GM23338 (cell line): ENCODE results near the gene PRR33. TPM values are rescaled to one million over a fixed set of nuclear protein-coding genes. Genes with fewer than 3 reads are reported as not detected.
A peak's percentile ranks its signal among the peaks of the same experiment; 100 is the strongest.

ENCODE experiments used
- ATAC-seq: fragments of 200-7000 bp; cut with Tn5 transposase; 3 replicates; pipeline ENCODE4 v1.9.1; 2020
- DNase-seq: peaks from one replicate; pipeline ENCODE4 v3.0.0-alpha.2; 2015; ENCODE audit warnings: low spot score
- H2AFZ ChIP-seq: fragments of 200-600 bp; sonication (generic); 2 replicates; pipeline ENCODE4 v1.8.0; 2016; ENCODE audit warnings: antibody characterized with exemption, mild to moderate bottlenecking, moderate library complexity
- H3F3A ChIP-seq: fragments of 200-600 bp; sonication (generic); replicated peaks from 2 replicates; pipeline ENCODE4 v1.8.0; 2017; ENCODE audit warnings: antibody characterized with exemption, mixed run types, low read depth
- H3K27ac ChIP-seq: fragments of 200-600 bp; sonication (generic); 2 replicates; pipeline ENCODE4 v1.6.1; 2016; ENCODE audit warnings: low read depth
- H3K27me3 ChIP-seq: fragments of 200-600 bp; sonication (generic); 2 replicates; pipeline ENCODE4 v1.8.0; 2016; ENCODE audit warnings: mild to moderate bottlenecking, mixed run types, moderate library complexity; ENCODE audit not compliant: insufficient read depth
- H3K36me3 ChIP-seq: fragments of 200-600 bp; sonication (generic); 2 replicates; pipeline ENCODE4 v1.8.0; 2016; ENCODE audit warnings: mild to moderate bottlenecking; ENCODE audit not compliant: insufficient read depth
- H3K4me1 ChIP-seq: fragments of 200-600 bp; sonication (generic); 2 replicates; pipeline ENCODE4 v1.8.0; 2016; ENCODE audit warnings: mild to moderate bottlenecking, moderate library complexity; ENCODE audit not compliant: insufficient read depth
- H3K4me2 ChIP-seq: fragments of 200-600 bp; sonication (generic); 2 replicates; pipeline ENCODE4 v1.7.1; 2017; ENCODE audit warnings: mixed run types
- H3K4me3 ChIP-seq: fragments of 200-600 bp; sonication (generic); 2 replicates; pipeline ENCODE4 v1.6.1; 2016; ENCODE audit warnings: mixed run types
- H3K79me2 ChIP-seq: fragments of 200-600 bp; sonication (generic); replicated peaks from 2 replicates; pipeline ENCODE4 v1.8.0; 2017; ENCODE audit warnings: mild to moderate bottlenecking; ENCODE audit not compliant: insufficient read depth
- H3K9me2 ChIP-seq: fragments of 200-600 bp; sonication (generic); 2 replicates; pipeline ENCODE4 v1.8.0; 2017; ENCODE audit not compliant: insufficient read depth
- H4K20me1 ChIP-seq: fragments of 200-600 bp; sonication (generic); replicated peaks from 2 replicates; pipeline ENCODE4 v1.8.0; 2017; ENCODE audit warnings: mild to moderate bottlenecking; ENCODE audit not compliant: insufficient read depth
- H3K27ac Mint-ChIP-seq: 2 replicates; pipeline ENCODE4 v1.8.0; 2020; ENCODE audit warnings: inconsistent platforms, mild to moderate bottlenecking, moderate library complexity, mixed read lengths
- H3K27me3 Mint-ChIP-seq: 3 replicates; pipeline ENCODE4 v1.8.0; 2022; ENCODE audit warnings: low read depth, mild to moderate bottlenecking, moderate library complexity, mixed read lengths, inconsistent platforms; ENCODE audit not compliant: insufficient read depth, poor library complexity
- H3K36me3 Mint-ChIP-seq: 3 replicates; pipeline ENCODE4 v1.8.0; 2021; ENCODE audit warnings: low read depth, mild to moderate bottlenecking, inconsistent platforms, moderate library complexity, mixed read lengths
- H3K4me1 Mint-ChIP-seq: 3 replicates; pipeline ENCODE4 v1.8.0; 2020; ENCODE audit warnings: mild to moderate bottlenecking, inconsistent platforms, mixed read lengths
- H3K4me3 Mint-ChIP-seq: 3 replicates; pipeline ENCODE4 v1.8.0; 2021; ENCODE audit warnings: moderate library complexity, mild to moderate bottlenecking, inconsistent platforms, mixed read lengths
- H3K9me3 Mint-ChIP-seq: 3 replicates; pipeline ENCODE4 v1.8.0; 2020; ENCODE audit warnings: moderate library complexity, mild to moderate bottlenecking, inconsistent platforms, mixed read lengths
- CREB1 ChIP-seq: fragments of 250-450 bp; sonication (Bioruptor Pico); IDR thresholded peaks from 2 replicates; pipeline ENCODE4 v1.5.0; 2020; ENCODE audit warnings: low read depth, mild to moderate bottlenecking, moderate library complexity
- ETS1 ChIP-seq: IDR thresholded peaks from 2 replicates; pipeline ENCODE4 v1.6.1; 2016; ENCODE audit warnings: antibody characterized with exemption
- EZH2 ChIP-seq: fragments of 200-600 bp; sonication (generic); IDR thresholded peaks from one replicate; pipeline ENCODE4 v1.8.0; 2017; ENCODE audit warnings: antibody characterized with exemption, mild to moderate bottlenecking, low read depth; ENCODE audit not compliant: unreplicated experiment
- EZH2phosphoT487 ChIP-seq: fragments of 200-600 bp; sonication (generic); IDR thresholded peaks from one replicate; pipeline ENCODE4 v1.8.1; 2018; ENCODE audit warnings: antibody characterized with exemption; ENCODE audit not compliant: unreplicated experiment
- JUNB ChIP-seq: IDR thresholded peaks from one replicate; pipeline ENCODE4 v1.6.1; 2016; ENCODE audit warnings: antibody characterized with exemption; ENCODE audit not compliant: unreplicated experiment
- NANOG ChIP-seq: IDR thresholded peaks from 2 replicates; pipeline ENCODE4 v1.6.1; 2016; ENCODE audit warnings: antibody characterized with exemption, borderline replicate concordance
- POLR2AphosphoS5 ChIP-seq: IDR thresholded peaks from 2 replicates; pipeline ENCODE4 v1.6.1; 2016; ENCODE audit warnings: antibody characterized with exemption, low read depth
- STAT1 ChIP-seq: IDR thresholded peaks from one replicate; pipeline ENCODE4 v1.6.1; 2016; ENCODE audit warnings: antibody characterized with exemption; ENCODE audit not compliant: unreplicated experiment
- ZNF114 ChIP-seq: fragments of 250-450 bp; sonication (Bioruptor Pico); IDR thresholded peaks from 2 replicates; pipeline ENCODE4 v1.5.0; 2020; ENCODE audit warnings: mild to moderate bottlenecking, moderate library complexity
- ZNF331 ChIP-seq: fragments of 250-450 bp; sonication (Bioruptor Pico); IDR thresholded peaks from 2 replicates; pipeline ENCODE4 v1.5.0; 2020; ENCODE audit warnings: low read depth, mild to moderate bottlenecking, moderate library complexity
- polyA plus RNA-seq: library from polyadenylated mRNA; unstranded; fragments of >200 nt; fragmentation: Nextera tagmentation; extraction: Ambion mirVana; gene quantifications from 2 replicates; pipeline ENCODE4 v1.2.1, GENCODE V29; 2016
- total RNA-seq: library from RNA; depleted of rRNA; stranded (reverse); fragments of >200 nt; shearing (Covaris generic); gene quantifications from 2 replicates; pipeline ENCODE4 v1.2.3, GENCODE V29; 2014
- TF ChIP-seq, protein P1 (sequence below): IDR thresholded peaks from one replicate; pipeline ENCODE4 v1.6.1; 2018; ENCODE audit warnings: antibody characterized with exemption; ENCODE audit not compliant: unreplicated experiment
- TF ChIP-seq, protein P2 (sequence below), 2 experiments: fragments of 200-600 bp in 1 of 2; sonication (generic) in 1 of 2; conservative IDR thresholded peaks; 2 replicates each; pipeline versions ENCODE4 v1.5.1 to v1.6.1; 2016 to 2017; ENCODE audit warnings: antibody characterized with exemption in 2 of 2, low read depth in 2 of 2, mild to moderate bottlenecking in 2 of 2, moderate library complexity in 1 of 2
- TF ChIP-seq, protein P3 (sequence below): fragments of 250-450 bp; sonication (Bioruptor Pico); IDR thresholded peaks from 2 replicates; pipeline ENCODE4 v1.5.0; 2020; ENCODE audit warnings: mild to moderate bottlenecking, moderate library complexity

The PRR33 gene
- total and polyA plus RNA-seq, 2 experiments from 2014 or later = not detected

DNA sequence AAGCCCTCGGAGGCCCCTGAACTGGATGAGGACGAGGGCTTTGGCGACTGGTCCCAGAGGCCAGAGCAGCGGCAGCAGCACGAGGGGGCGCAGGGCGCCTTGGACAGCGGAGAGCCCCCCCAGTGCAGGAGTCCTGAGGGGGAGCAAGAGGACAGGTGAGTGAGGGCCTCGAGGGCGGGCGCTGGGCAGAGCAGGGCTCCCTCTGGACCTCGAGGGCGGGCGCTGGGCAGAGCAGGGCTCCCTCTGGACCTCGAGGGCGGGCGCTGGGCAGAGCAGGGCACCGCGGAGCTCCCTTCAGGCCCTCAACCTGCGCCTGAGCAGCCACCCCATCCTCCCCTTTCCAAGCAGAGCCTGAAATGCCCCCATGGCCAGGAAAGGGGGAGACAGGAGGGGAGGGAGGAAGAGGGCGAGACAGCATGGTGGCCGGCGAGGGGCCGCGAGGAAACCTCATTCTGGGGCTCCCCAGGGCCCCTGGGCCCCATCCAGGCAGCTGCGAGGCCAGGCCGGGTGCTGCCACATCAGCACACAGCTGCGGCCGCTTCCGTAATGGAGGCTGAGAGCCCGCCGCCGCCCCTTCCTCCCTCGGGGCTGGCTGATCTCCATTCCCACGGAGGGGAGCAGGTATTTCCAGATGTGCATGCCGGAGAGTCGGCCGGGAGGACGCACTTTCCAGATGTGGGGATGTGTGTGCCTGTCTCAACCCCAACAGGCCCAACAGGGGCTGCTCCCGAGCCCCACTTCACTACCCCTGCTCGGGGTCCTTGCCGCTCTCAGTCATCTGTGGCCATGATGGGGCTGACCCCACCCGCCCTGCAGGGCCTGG is 10.0 kb downstream of the PRR33 start:
- DNase-seq (no peak), ATAC-seq (peak; percentile 7; the same call in 2 of the 3 replicates)
- no peak overlapping the region for H2AFZ ChIP-seq
- H4K20me1 ChIP-seq = no peaks in the 10 kb centered on the region
- Mint-ChIP-seq H3K27me3 (peaks cover 4% of the 10 kb centered on the region), H3K36me3 (no peaks in the 10 kb centered on the region), H3K9me3 (no peaks in the 10 kb centered on the region), H3K27ac (no peak overlapping the region), H3K4me1 (no peaks in the 10 kb centered on the region), H3K4me3 (no peak overlapping the region)
- no peak overlapping the region for H3K4me3 ChIP-seq
- TF ChIP-seq JUNB (no peak), ZNF114 (CRISPR knock-in tag) (no peak), EZH2phosphoT487 (no peak), STAT1 (no peak), ZNF331 (CRISPR knock-in tag) (no peak), EZH2 (no peak), ETS1 (no peak), POLR2AphosphoS5 (no peak), CREB1 (CRISPR knock-in tag) (no peak), NANOG (no peak)
- TF ChIP-seq, protein P1, sequence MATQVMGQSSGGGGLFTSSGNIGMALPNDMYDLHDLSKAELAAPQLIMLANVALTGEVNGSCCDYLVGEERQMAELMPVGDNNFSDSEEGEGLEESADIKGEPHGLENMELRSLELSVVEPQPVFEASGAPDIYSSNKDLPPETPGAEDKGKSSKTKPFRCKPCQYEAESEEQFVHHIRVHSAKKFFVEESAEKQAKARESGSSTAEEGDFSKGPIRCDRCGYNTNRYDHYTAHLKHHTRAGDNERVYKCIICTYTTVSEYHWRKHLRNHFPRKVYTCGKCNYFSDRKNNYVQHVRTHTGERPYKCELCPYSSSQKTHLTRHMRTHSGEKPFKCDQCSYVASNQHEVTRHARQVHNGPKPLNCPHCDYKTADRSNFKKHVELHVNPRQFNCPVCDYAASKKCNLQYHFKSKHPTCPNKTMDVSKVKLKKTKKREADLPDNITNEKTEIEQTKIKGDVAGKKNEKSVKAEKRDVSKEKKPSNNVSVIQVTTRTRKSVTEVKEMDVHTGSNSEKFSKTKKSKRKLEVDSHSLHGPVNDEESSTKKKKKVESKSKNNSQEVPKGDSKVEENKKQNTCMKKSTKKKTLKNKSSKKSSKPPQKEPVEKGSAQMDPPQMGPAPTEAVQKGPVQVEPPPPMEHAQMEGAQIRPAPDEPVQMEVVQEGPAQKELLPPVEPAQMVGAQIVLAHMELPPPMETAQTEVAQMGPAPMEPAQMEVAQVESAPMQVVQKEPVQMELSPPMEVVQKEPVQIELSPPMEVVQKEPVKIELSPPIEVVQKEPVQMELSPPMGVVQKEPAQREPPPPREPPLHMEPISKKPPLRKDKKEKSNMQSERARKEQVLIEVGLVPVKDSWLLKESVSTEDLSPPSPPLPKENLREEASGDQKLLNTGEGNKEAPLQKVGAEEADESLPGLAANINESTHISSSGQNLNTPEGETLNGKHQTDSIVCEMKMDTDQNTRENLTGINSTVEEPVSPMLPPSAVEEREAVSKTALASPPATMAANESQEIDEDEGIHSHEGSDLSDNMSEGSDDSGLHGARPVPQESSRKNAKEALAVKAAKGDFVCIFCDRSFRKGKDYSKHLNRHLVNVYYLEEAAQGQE = no peak
- TF ChIP-seq, protein P2, sequence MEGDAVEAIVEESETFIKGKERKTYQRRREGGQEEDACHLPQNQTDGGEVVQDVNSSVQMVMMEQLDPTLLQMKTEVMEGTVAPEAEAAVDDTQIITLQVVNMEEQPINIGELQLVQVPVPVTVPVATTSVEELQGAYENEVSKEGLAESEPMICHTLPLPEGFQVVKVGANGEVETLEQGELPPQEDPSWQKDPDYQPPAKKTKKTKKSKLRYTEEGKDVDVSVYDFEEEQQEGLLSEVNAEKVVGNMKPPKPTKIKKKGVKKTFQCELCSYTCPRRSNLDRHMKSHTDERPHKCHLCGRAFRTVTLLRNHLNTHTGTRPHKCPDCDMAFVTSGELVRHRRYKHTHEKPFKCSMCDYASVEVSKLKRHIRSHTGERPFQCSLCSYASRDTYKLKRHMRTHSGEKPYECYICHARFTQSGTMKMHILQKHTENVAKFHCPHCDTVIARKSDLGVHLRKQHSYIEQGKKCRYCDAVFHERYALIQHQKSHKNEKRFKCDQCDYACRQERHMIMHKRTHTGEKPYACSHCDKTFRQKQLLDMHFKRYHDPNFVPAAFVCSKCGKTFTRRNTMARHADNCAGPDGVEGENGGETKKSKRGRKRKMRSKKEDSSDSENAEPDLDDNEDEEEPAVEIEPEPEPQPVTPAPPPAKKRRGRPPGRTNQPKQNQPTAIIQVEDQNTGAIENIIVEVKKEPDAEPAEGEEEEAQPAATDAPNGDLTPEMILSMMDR (conservative IDR thresholded peaks at IDR 0.05; ENCODE audit: low read depth in 2 of 2) = no peak
- TF ChIP-seq, protein P3, sequence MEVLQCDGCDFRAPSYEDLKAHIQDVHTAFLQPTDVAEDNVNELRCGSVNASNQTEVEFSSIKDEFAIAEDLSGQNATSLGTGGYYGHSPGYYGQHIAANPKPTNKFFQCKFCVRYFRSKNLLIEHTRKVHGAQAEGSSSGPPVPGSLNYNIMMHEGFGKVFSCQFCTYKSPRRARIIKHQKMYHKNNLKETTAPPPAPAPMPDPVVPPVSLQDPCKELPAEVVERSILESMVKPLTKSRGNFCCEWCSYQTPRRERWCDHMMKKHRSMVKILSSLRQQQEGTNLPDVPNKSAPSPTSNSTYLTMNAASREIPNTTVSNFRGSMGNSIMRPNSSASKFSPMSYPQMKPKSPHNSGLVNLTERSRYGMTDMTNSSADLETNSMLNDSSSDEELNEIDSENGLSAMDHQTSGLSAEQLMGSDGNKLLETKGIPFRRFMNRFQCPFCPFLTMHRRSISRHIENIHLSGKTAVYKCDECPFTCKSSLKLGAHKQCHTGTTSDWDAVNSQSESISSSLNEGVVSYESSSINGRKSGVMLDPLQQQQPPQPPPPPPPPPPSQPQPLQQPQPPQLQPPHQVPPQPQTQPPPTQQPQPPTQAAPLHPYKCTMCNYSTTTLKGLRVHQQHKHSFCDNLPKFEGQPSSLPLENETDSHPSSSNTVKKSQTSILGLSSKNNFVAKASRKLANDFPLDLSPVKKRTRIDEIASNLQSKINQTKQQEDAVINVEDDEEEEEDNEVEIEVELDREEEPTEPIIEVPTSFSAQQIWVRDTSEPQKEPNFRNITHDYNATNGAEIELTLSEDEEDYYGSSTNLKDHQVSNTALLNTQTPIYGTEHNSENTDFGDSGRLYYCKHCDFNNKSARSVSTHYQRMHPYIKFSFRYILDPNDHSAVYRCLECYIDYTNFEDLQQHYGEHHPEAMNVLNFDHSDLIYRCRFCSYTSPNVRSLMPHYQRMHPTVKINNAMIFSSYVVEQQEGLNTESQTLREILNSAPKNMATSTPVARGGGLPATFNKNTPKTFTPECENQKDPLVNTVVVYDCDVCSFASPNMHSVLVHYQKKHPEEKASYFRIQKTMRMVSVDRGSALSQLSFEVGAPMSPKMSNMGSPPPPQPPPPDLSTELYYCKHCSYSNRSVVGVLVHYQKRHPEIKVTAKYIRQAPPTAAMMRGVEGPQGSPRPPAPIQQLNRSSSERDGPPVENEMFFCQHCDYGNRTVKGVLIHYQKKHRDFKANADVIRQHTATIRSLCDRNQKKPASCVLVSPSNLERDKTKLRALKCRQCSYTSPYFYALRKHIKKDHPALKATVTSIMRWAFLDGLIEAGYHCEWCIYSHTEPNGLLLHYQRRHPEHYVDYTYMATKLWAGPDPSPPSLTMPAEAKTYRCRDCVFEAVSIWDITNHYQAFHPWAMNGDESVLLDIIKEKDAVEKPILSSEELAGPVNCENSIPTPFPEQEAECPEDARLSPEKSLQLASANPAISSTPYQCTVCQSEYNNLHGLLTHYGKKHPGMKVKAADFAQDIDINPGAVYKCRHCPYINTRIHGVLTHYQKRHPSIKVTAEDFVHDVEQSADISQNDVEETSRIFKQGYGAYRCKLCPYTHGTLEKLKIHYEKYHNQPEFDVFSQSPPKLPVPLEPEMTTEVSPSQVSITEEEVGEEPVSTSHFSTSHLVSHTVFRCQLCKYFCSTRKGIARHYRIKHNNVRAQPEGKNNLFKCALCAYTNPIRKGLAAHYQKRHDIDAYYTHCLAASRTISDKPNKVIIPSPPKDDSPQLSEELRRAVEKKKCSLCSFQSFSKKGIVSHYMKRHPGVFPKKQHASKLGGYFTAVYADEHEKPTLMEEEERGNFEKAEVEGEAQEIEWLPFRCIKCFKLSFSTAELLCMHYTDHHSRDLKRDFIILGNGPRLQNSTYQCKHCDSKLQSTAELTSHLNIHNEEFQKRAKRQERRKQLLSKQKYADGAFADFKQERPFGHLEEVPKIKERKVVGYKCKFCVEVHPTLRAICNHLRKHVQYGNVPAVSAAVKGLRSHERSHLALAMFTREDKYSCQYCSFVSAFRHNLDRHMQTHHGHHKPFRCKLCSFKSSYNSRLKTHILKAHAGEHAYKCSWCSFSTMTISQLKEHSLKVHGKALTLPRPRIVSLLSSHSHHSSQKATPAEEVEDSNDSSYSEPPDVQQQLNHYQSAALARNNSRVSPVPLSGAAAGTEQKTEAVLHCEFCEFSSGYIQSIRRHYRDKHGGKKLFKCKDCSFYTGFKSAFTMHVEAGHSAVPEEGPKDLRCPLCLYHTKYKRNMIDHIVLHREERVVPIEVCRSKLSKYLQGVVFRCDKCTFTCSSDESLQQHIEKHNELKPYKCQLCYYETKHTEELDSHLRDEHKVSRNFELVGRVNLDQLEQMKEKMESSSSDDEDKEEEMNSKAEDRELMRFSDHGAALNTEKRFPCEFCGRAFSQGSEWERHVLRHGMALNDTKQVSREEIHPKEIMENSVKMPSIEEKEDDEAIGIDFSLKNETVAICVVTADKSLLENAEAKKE (CRISPR knock-in tag) = no peak
- no peaks in the 10 kb centered on the region for H3F3A ChIP-seq
- H3K4me1 ChIP-seq = no peaks in the 10 kb centered on the region
- no peak overlapping the region for H3K4me2 ChIP-seq
- no peaks in the 10 kb centered on the region for H3K79me2 ChIP-seq
- no peaks in the 10 kb centered on the region for H3K27me3 ChIP-seq
- H3K36me3 ChIP-seq = no peaks in the 10 kb centered on the region
- H3K9me2 ChIP-seq = no peaks in the 10 kb centered on the region
- H3K27ac ChIP-seq = no peak overlapping the region
